Vagina (tissue), 2 donors: Measurements from ENCODE around the gene KANK4. TPM values are rescaled to one million over a fixed set of nuclear protein-coding genes. Genes with fewer than 3 reads are reported as not detected.
"Not testable (repeated sequence)": the region's sequence is repeated elsewhere in the genome, so short reads cannot be mapped to it uniquely, and the experiment has no call there.

Experiments
- DNase-seq, 2 donors: peaks; one replicate each; pipeline ENCODE4 v3.0.0-alpha.2; 2017; ENCODE audit errors: extremely low spot score in 2 of 2
- H3K27ac ChIP-seq: fragments of 200-600 bp; sonication (generic); one replicate; pipeline ENCODE4 v1.5.1; 2019
- H3K27me3 ChIP-seq: fragments of 200-600 bp; sonication (generic); one replicate; pipeline ENCODE4 v1.5.1; 2019
- H3K36me3 ChIP-seq, 2 donors: fragments of 200-600 bp; sonication (generic); one replicate each; pipeline ENCODE4 v1.5.1; 2017 to 2019
- H3K4me1 ChIP-seq: fragments of 200-600 bp; sonication (generic); one replicate; pipeline ENCODE4 v1.5.1; 2019
- H3K4me3 ChIP-seq, 2 donors: fragments of 200-600 bp; sonication (generic); 1 replicate in 1 of 2; 2 replicates in 1 of 2; pipeline ENCODE4 v1.5.1; 2016 to 2019
- H3K9me3 ChIP-seq: fragments of 200-600 bp; sonication (generic); one replicate; pipeline ENCODE4 v1.5.1; 2019
- POLR2A ChIP-seq, 2 donors: fragments of 450-650 bp; IDR thresholded peaks; one replicate each; pipeline ENCODE4 v1.6.1; 2017; ENCODE audit warnings: antibody characterized with exemption in 2 of 2, mild to moderate bottlenecking in 2 of 2, moderate library complexity in 2 of 2
- POLR2AphosphoS5 ChIP-seq, 2 donors: sonication (generic); formaldehyde crosslinking; IDR thresholded peaks; one replicate each; pipeline ENCODE4 v1.9.0; 2017; ENCODE audit warnings: antibody characterized with exemption in 2 of 2, mild to moderate bottlenecking in 2 of 2, low read depth in 1 of 2; ENCODE audit not compliant: insufficient read depth in 1 of 2
- intact Hi-C: fragments of 100-400 bp; cut with DNase I; formaldehyde crosslinking; loops from one replicate; pipeline ENCODE4 v1.15.1; 2023
- total RNA-seq: library from RNA; depleted of rRNA; stranded (reverse); fragments of >200 nt; gene quantifications from one replicate; pipeline ENCODE4 v1.2.3, GENCODE V29; 2016
- TF ChIP-seq, protein P1 (sequence below), 3 experiments: fragments of 450-650 bp in 2 of 3; fragments of 200-600 bp in 1 of 3; sonication (generic) in 1 of 3; IDR thresholded peaks; one replicate each; pipeline ENCODE4 v1.5.1; 2017 to 2019; ENCODE audit warnings: antibody characterized with exemption in 3 of 3, mild to moderate bottlenecking in 2 of 3, moderate library complexity in 2 of 3

Gene KANK4
- total RNA-seq, 1 donor from 2014 or later = 1.2 TPM

DNA sequence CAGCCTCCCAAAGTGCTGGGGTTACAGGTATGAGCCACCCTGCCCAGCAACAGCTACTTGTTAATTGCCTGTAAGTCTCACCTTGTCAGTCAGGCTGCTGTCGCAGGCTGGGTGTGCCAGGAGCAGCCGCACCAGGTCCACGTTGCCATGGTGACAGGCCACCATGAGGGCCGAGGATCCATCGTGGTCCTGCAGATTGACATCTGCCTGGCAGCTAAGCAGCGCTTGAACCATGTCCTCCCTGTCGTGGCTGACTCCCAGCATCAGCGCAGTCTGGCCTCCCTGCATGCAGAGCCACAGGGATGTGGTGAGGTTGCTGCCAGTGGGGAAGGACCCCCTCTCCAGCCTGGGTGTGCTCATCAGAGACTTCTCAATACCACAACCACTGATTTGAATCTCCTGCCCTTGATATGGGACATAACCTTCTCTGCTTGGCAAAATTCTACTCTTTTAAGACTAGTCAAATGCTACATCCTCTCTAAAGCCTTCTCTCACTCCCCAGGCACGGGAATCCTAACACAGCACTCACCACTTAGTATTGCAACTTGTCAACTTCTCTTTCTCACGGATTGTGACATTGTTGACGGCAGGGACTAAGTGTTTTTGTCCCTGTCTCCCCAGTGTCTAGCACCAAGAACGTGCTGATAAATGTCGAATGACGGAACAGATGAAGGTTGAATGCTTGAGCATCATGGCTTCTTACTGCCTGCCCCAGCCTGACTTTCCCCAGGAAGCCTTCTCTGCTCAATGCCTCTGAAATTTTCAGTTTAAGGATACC is 71.7 kb downstream of the KANK4 start:
- no peak overlapping the region for H3K4me3 ChIP-seq
- no peak overlapping the region for H3K27ac ChIP-seq
- H3K9me3 ChIP-seq = no peaks in the 10 kb centered on the region
- TF ChIP-seq POLR2A (IDR thresholded peaks at IDR 0.05) = no peak
- no peaks in the 10 kb centered on the region for H3K27me3 ChIP-seq
- H3K4me1 ChIP-seq = no peaks in the 10 kb centered on the region
- H3K36me3 ChIP-seq = no peaks in the 10 kb centered on the region
- intact Hi-C loops = no loop called here
- no peak for DNase-seq

DNA sequence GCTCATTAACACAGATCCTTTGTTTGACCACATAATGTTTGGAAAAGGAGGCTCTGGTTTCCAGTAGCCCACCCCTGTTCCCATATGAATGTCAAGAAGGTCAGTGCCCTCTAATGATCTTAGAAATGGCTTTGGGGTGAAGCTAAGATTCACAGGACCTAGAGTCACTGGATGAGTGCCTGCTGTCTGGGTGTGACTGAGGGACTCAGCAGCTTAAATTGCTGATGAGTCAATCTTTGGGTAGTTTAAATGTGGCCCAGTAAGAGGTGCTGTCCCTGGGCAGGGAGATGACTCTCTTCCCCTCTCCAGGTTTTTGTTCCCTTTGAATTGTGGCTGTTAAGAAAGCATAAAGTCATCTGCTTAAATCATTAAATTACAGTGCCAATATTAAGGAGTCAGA is 74.0 kb downstream of the KANK4 start:
- TF ChIP-seq POLR2A (IDR thresholded peaks at IDR 0.05) (no peak), POLR2AphosphoS5 (IDR thresholded peaks at IDR 0.05; ENCODE audit: insufficient read depth in 1 of 2, low read depth in 1 of 2) (no peak)
- TF ChIP-seq, protein P1, sequence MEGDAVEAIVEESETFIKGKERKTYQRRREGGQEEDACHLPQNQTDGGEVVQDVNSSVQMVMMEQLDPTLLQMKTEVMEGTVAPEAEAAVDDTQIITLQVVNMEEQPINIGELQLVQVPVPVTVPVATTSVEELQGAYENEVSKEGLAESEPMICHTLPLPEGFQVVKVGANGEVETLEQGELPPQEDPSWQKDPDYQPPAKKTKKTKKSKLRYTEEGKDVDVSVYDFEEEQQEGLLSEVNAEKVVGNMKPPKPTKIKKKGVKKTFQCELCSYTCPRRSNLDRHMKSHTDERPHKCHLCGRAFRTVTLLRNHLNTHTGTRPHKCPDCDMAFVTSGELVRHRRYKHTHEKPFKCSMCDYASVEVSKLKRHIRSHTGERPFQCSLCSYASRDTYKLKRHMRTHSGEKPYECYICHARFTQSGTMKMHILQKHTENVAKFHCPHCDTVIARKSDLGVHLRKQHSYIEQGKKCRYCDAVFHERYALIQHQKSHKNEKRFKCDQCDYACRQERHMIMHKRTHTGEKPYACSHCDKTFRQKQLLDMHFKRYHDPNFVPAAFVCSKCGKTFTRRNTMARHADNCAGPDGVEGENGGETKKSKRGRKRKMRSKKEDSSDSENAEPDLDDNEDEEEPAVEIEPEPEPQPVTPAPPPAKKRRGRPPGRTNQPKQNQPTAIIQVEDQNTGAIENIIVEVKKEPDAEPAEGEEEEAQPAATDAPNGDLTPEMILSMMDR (IDR thresholded peaks at IDR 0.05) = no peak
- no peak overlapping the region for H3K27ac ChIP-seq
- no peak overlapping the region for H3K4me3 ChIP-seq
- H3K9me3 ChIP-seq = no peaks in the 10 kb centered on the region
- DNase-seq = no peak
- no peaks in the 10 kb centered on the region for H3K36me3 ChIP-seq
- H3K4me1 ChIP-seq = peaks cover 12% of the 10 kb centered on the region
- no peaks in the 10 kb centered on the region for H3K27me3 ChIP-seq
- intact Hi-C loops = no loop called here

DNA sequence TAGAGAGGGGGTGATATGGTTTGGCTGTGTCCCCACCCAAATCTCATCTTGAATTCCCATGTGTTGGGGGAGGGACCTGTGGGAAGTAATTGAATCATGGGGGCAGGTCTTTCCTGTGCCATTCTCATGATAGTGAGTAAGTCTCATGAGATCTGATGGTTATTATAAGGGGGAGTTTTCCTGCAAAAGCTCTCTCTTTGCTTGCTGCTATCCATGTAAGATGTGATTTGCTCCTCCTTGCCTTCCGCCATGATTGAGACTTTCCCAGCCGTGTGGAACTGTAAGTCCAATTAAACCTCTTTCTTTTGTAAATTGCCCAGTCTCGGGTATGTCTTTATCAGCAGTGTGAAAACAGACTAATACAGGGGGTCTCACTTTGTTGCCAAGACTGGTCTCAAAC is 74.9 kb downstream of the KANK4 start:
- H3K9me3 ChIP-seq, DNase-seq, H3K36me3 ChIP-seq, H3K4me3 ChIP-seq, intact Hi-C loops, H3K27me3 ChIP-seq, H3K27ac ChIP-seq: not testable (repeated sequence)
- peaks cover 12% of the 10 kb centered on the region for H3K4me1 ChIP-seq

DNA sequence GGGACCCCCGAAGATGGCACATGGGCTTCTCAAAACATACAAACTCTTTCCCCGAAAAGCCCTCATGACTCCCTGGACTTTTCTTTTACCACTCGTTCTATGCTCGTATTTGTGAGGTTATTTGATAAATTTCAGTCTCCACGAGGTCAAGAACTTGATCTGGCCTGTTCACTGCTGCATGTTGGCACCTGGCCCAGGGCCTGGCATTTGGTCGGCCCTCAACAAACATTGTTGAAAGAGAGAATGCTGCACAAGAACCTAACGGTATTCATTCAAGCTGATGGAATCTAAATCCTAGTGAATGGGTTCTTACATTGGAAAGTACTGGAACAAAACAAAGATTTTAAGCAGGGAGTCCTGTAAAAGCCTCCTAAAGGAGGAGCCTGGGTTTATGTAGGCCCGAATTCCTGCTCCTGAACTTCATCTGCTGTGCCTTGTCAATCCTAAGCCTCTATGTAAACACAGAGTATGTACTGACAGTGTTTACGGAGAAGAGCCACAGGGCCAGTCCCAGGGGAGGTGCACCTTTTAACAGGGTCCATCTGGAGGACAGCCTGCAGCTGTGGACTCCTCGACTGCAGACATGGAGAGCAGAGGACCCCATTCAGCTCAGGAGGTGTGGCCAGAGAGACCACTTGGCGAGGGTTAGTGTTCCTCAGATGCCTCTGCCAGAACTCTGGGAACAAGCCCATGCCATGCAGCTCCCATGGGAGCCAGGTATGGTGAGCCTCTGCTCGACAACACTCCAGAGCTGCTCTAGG is 77.7 kb downstream of the KANK4 start:
- Histone ChIP-seq H3K9me3 (no peaks in the 10 kb centered on the region), H3K27me3 (no peaks in the 10 kb centered on the region), H3K27ac (no peak overlapping the region), H3K4me1 (peaks cover 12% of the 10 kb centered on the region), H3K36me3 (no peaks in the 10 kb centered on the region), H3K4me3 (no peak overlapping the region)
- DNase-seq = no peak
- intact Hi-C loops = no loop called here
- TF ChIP-seq, protein P1 (IDR thresholded peaks at IDR 0.05) = no peak
- TF ChIP-seq POLR2A (IDR thresholded peaks at IDR 0.05) (no peak), POLR2AphosphoS5 (IDR thresholded peaks at IDR 0.05; ENCODE audit: insufficient read depth in 1 of 2, low read depth in 1 of 2) (no peak)

DNA sequence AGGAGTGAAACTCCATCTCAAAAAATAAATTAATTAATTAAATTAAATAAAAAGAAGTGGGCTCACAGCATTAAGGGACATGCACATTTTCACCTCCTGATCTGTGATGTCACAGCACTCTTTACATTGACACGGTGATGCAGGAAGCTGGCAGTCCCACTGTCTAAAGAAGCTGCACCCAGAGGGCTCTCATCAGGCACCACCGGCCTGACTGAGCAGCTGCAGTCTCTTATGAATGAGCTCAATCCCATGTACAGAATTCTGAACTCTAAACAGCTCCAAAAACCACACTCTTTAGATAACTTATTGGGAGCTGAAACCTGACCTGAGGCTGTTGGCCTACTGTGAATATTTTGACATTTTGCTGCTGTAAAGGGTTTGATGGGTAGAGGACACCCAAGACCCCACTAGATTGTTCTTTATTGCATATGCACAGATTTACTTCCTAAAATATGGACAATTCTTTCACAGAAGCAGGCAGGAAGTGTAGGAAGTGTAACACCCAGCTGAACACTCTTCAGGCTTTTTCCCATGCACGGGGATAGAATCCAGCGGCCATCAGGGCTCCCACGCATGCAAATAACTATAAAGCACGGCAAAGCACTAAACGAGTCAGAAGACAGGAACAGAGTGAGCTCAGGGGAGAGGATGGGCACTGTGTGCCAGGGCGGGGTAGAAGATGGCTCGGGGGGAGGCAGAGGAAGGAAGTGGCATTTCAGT is 78.4 kb downstream of the KANK4 start:
- Histone ChIP-seq H3K4me3 (no peak overlapping the region), H3K36me3 (no peaks in the 10 kb centered on the region), H3K4me1 (peaks cover 12% of the 10 kb centered on the region), H3K27me3 (no peaks in the 10 kb centered on the region), H3K9me3 (no peaks in the 10 kb centered on the region), H3K27ac (no peak overlapping the region)
- intact Hi-C loops = no loop called here
- TF ChIP-seq POLR2AphosphoS5 (IDR thresholded peaks at IDR 0.05; ENCODE audit: insufficient read depth in 1 of 2, low read depth in 1 of 2) (no peak), POLR2A (IDR thresholded peaks at IDR 0.05) (no peak)
- TF ChIP-seq, protein P1 (IDR thresholded peaks at IDR 0.05) = no peak
- DNase-seq = no peak

DNA sequence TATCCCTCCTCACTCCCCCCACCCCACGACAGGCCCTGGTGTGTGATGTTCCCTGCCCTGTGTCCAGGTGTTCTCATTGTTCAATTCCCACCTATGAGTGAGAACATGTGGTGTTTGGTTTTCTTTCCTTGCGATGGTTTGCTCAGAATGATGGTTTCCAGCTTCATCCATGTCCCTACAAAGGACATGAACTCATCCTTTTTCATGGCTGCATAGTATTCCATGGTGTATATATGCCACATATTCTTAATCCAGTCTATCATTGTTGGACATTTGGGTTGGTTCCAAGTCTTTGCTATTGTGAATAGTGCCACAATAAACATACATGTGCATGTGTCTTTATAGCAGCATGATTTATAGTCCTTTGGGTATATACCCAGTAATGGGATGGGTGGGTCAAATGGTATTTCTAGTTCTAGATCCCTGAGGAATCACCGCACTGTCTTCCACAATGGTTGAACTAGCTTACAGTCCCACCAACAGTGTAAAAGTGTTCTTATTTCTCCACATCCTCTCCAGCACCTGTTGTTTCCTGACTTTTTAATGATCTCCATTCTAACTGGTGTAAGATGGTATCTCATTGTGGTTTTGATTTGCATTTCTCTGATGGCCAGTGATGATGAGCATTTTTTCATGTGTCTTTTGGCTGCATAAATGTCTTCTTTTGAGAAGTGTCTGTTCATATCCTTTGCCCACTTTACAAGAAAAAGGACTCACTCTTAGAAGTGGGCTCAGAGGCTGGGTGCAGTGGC is 79.4 kb downstream of the KANK4 start:
- intact Hi-C loops, H3K27ac ChIP-seq, H3K27me3 ChIP-seq, DNase-seq, H3K36me3 ChIP-seq, H3K4me3 ChIP-seq, H3K9me3 ChIP-seq: not testable (repeated sequence)
- H3K4me1 ChIP-seq = peaks cover 12% of the 10 kb centered on the region
